Upper lobe of left lung (tissue), 4 donors: ENCODE results near the gene SAA2.

Experiments
- CTCF ChIP-seq, 6 experiments: fragments of 450-650 bp in 4 of 6; fragments of 200-600 bp in 2 of 6; sonication (generic) in 2 of 6; IDR thresholded peaks; one replicate each; pipeline ENCODE4 v1.5.1; 2016 to 2019; ENCODE audit warnings: antibody characterized with exemption in 6 of 6
- EP300 ChIP-seq, 4 donors: sonication (generic); formaldehyde crosslinking; IDR thresholded peaks; one replicate each; pipeline ENCODE4 v1.5.1; 2017; ENCODE audit warnings: antibody characterized with exemption in 4 of 4, control low read depth in 2 of 4
- POLR2A ChIP-seq, 4 donors: fragments of 450-650 bp; IDR thresholded peaks; one replicate each; pipeline ENCODE4 v1.5.1; 2016 to 2017; ENCODE audit warnings: antibody characterized with exemption in 4 of 4, mild to moderate bottlenecking in 2 of 4
- POLR2AphosphoS5 ChIP-seq, 2 donors: sonication (generic); formaldehyde crosslinking; IDR thresholded peaks; one replicate each; pipeline ENCODE4 v1.5.1; 2017; ENCODE audit warnings: antibody characterized with exemption in 2 of 2

- TF ChIP-seq CTCF (IDR thresholded peaks at IDR 0.05) (no peak), EP300 (IDR thresholded peaks at IDR 0.05) (no peak), POLR2A (IDR thresholded peaks at IDR 0.05) (no peak), POLR2AphosphoS5 (IDR thresholded peaks at IDR 0.05) (no peak)
These were observed 44.2 kb downstream of the SAA2 start for GRCh38 chr11:18204220-18204619.
